Heart left ventricle (tissue), 13 donors: ENCODE data around the gene EIF2S2.
A peak's percentile ranks its signal among the peaks of the same experiment; 100 is the strongest.

ENCODE experiments used
- CTCF ChIP-seq, 12 donors: fragments of 200-600 bp; sonication (generic) in 4 of 12; IDR thresholded peaks; one replicate each; pipeline versions ENCODE4 v1.5.0 to v1.8.0; 2018 to 2022; ENCODE audit warnings: antibody characterized with exemption in 12 of 12, mild to moderate bottlenecking in 5 of 12
- POLR2A ChIP-seq, 2 donors: fragments of 450-650 bp; IDR thresholded peaks; one replicate each; pipeline ENCODE4 v1.6.1; 2017; ENCODE audit warnings: antibody characterized with exemption in 2 of 2, mild to moderate bottlenecking in 2 of 2, moderate library complexity in 2 of 2
- donor health status: ischemic (EF 13 %, LVEDD 7.1; RV severe dilation, severe dysfunction).
- donor health status: DM: no; HTN: yes; CAD: no.
- donor health status: DM: no; HTN: no; CAD: no.
- donor health status: ischemic (EF 25% LVEDD 6.9; RV normal size, moderate dysfunction).
- donor health status: ischemic (EF 25% LVEDD 5.7; RV mildly dilated, moderate dysfunction).
- donor health status: ischemic (EF 35%, LVEDD 5.7; RV mildly dilated, moderate dysfunction).
- donor health status: nonischemic (EF 11% LVEDD 7.7; RV severe dilation, severe dysfunction).
- donor health status: DM: yes; HTN: yes; CAD: no.
- donor health status: PGD.
- donor health status: ischemic (EF 29% LVEDD 5.4; RV normal size, mild dysfunction).
- donor health status: nonischemic (EF 23%, LVEDD 6.1; RV moderate dilation, normal function).

- TF ChIP-seq CTCF (IDR thresholded peaks at IDR 0.05), result peak; percentile 76 to 91 (median 86)
- TF ChIP-seq POLR2A (IDR thresholded peaks at IDR 0.05), result no peak
Observed at GRCh38 chr20:34129518-34130162, 17.6 kb upstream of the EIF2S2 start.
